ENCODE data around the gene TBC1D16.

TBC1D16 gene

GRCh38 chr17:79936641-79937381, 98.9 kb downstream of the TBC1D16 start:
- no peak for DNase-seq

- no peak for DNase-seq
Measured at GRCh38 chr17:79936050-79936449, 99.6 kb downstream of the TBC1D16 start.

GRCh38 chr17:79935197-79935885, 100.3 kb downstream of the TBC1D16 start:
- no peak for DNase-seq

GRCh38 chr17:79934653-79934970, 101.1 kb downstream of the TBC1D16 start:
- no peak for DNase-seq

- no peak for DNase-seq
Measured at GRCh38 chr17:79933863-79934652, 101.6 kb downstream of the TBC1D16 start.

- DNase-seq: no peak
Measured at GRCh38 chr17:79932451-79933306, 103.0 kb downstream of the TBC1D16 start.

- DNase-seq: no peak
Measured at GRCh38 chr17:79931817-79932309, 103.8 kb downstream of the TBC1D16 start.

- DNase-seq: no peak
Measured at GRCh38 chr17:79930877-79931816, 104.5 kb downstream of the TBC1D16 start.

- no peak for DNase-seq
Measured at GRCh38 chr17:79930062-79930876, 105.4 kb downstream of the TBC1D16 start.

GRCh38 chr17:79929257-79930061, 106.2 kb downstream of the TBC1D16 start:
- DNase-seq: no peak

- no peak for DNase-seq
Measured at GRCh38 chr17:79928502-79929256, 107.0 kb downstream of the TBC1D16 start.

- no peak for DNase-seq
Measured at GRCh38 chr17:79927688-79928501, 107.8 kb downstream of the TBC1D16 start.

- no peak for DNase-seq
Measured at GRCh38 chr17:79927136-79927661, 108.5 kb downstream of the TBC1D16 start.

GRCh38 chr17:79926605-79927135, 109.0 kb downstream of the TBC1D16 start:
- no peak for DNase-seq

GRCh38 chr17:79926142-79926604, 109.5 kb downstream of the TBC1D16 start:
- DNase-seq: no peak

- DNase-seq: no peak
Measured at GRCh38 chr17:79925242-79925957, 110.3 kb downstream of the TBC1D16 start.

- DNase-seq: no peak
Measured at GRCh38 chr17:79924639-79924976, 111.1 kb downstream of the TBC1D16 start.

Measured in NCI-H1048 (cell line).